ENCODE data around the gene RIPPLY2. TPM values are rescaled to one million over a fixed set of nuclear protein-coding genes. Genes with fewer than 3 reads are reported as not detected.

RIPPLY2 gene
- total and polyA plus RNA-seq, 2 of the 4 experiments (the other 2 are of a cell fraction) = 0.32 TPM; not detected in 1

Other genes with a start within 250 kb of the RIPPLY2 start
- gene SNAP91, start 144.3 kb upstream of the RIPPLY2 start, total RNA-seq (2012; rRNA removed) = not detected in 2 replicates
- not detected in 2 replicates for gene SNAP91, start 144.3 kb upstream of the RIPPLY2 start, polyA plus RNA-seq (2012; rRNA removed)
- 4.7 and 6.1 TPM in 2 replicates for gene CYB5R4, start 6.3 kb downstream of the RIPPLY2 start, total RNA-seq (2012; rRNA removed)
- 2.7 and 3.2 TPM in 2 replicates for gene CYB5R4, start 6.3 kb downstream of the RIPPLY2 start, polyA plus RNA-seq (2012; rRNA removed)
- gene MRAP2, start 180.4 kb downstream of the RIPPLY2 start, total RNA-seq (2012; rRNA removed) = under 0.01 TPM in 1 of 2 replicates, not detected in the other
- 0.03 and 0.04 TPM in 2 replicates for gene MRAP2, start 180.4 kb downstream of the RIPPLY2 start, polyA plus RNA-seq (2012; rRNA removed)